ENCODE data around the gene CHGA.

The CHGA gene

DNA sequence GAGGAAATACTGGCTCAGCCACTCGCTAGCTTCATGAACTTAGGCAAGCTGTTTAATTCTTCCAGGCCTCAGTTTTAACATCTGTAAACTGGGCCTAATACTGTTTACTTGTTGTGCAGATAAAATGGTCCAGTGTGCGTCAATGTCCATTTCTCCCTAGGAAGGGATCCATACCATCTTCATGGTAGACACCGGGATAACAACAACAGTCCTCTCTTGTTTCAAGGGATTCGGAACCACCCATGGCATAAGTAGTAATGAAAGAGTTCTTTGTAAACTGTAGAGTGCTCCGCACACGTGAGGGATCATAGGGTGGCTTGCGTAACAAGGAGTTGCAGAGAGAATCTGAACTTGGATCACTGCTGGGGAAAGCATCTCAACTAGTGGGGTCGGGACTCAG lies 17.3 kb upstream of the CHGA start:
- no peak for DNase-seq

DNA sequence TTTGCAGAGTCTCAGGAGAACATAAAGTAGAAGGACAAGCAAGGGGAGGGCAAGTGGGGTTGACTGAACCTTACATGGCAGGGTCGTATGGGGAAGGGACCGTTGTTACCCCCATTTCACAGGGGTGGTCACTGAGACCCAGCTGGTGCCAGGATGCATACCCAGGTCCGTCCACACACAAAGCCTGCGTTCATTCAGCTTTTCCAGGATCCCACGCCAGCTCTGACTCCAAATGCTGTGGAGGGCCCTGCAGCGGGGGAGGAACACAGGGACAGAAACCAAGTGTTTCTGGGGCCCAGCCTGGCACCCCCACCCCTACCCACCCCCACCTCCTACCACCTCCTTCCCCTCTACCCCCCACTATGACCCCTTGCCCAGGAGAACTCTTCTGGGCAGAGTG lies 16.5 kb upstream of the CHGA start:
- DNase-seq, result no peak

DNA sequence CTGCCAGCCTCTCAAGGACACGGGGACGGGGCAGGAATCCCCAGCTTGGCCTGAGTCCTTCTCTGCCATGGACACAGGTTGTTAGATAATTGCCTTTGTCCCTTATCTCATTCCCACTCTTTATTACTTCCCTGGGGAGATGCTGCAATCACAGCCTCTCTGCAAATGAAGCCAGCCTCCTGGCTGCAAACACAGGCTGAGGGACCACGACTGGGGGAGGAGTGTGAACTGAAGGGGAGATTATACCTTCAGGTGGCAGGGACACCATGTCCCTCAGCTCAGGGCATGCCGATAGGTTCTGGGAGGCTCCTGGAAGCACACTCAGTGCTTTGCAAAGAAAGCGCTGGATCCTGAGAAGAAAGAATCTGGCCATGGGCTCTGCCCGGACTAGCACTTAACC lies 16.1 kb upstream of the CHGA start:
- no peak for DNase-seq

DNA sequence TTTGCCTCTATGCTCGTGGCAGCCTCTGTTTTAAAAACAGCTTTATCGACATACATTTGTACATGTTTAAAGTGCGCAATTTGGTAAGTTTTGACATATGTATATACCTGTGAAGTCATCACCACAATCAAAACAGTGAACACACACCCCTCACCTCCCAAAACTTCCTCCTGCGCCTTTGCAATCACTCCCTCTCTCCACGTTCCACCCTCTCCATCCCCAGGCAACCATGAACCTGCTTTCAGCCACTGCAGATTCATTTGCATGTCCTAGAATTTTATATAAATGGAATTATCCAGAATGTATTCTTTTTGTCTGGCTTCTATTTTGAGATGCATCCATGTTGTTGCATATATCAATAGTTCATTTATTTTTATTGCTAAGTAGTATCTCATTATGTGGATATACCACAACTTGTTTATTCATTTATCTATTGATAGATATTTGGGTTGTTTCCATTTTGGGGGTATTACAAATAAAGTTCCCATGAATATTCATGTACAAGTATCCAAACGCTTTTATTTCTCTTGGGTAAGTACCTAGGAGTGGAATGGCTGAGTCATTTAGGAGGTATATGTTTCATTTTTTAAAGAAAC lies 15.5 kb upstream of the CHGA start:
- no peak for DNase-seq

DNA sequence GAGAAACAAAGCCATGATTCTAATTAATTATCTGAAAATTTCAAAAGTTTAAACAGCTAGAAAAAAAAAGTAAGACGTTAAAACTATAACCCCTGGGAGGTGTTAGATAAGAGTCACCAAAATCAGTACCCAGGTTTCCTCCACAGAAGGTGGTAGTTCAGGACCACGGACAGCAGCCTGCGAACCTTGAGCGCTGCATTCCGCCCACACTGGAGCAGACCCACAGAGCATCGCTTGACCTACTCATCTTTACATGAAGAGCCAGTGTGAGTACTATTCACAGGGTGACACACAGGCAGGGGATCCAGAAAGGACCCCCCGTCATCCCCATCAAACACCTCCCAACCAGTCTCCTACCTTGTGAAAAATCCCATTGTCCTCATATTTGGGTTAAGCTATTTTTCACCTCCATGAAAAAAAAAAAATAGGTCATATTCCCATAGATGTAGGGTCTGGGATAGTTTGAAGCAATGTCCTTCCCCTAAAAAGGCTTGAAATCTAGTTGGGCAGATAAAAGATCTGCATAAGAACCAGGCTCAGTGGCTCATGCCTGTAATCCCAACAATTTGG lies 8.8 kb upstream of the CHGA start:
- DNase-seq, result no peak

DNA sequence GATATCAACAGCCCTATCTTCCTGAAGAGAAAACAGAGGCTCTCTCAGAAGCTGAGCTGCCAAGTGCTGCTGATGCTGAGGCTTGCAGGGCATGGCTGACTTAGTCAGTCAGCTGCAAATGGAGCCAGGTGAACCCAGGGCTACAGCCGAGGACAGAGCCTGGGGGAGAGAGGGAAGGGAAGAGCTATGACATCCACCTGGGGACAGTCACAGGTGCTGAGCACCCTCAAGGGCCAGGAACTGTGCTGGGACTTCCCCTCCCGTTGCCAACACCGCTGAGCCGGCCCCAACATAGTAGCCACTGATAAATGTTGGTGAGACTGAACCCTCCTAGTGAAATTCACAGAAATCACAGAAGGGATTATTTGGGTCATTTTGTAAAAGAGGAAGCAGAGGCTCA lies 6.7 kb upstream of the CHGA start:
- no peak for DNase-seq

DNA sequence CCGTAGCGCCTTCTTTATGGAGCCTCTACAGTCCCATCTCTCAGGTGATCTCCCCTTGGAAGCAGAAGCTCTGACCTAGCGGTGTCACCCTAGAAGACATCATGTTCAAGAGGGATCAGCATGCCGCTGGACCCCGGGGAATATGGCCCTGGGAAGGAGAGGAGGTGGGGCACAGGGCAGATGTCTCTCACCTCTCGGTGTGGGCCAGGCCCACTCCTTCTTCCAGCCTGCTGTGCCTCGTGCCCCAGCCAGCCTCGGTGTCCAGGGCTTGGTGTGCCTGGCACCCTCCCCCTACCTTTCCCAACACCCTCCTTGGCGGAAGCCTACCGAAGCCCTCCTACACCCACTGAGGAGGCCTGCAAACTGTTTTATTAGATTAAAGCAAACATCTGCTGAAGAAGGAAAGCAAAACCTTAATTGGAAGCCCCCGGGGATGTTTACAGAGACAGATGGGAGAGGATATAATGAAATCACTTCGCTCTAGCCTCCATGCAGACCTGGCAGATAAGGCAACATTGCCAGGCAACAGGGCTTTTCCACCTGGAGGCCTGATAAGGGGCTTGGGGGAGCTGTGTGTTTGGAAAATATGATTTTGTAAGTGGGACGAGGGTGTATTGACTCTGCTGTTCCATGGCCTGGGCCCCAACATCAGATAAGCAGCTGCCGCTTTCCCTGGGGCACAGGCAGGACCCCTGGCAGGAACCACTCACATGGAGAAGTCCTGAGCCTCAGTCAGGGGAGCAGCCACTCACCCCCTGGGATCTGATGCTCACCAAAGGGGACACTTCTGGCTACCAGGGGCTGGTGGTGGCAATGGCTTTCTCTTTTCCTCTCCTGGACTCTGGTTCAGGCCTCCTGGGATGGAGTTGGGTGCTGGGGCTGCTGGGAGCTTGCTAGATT lies 5.7 kb upstream of the CHGA start:
- DNase-seq, result no peak

DNA sequence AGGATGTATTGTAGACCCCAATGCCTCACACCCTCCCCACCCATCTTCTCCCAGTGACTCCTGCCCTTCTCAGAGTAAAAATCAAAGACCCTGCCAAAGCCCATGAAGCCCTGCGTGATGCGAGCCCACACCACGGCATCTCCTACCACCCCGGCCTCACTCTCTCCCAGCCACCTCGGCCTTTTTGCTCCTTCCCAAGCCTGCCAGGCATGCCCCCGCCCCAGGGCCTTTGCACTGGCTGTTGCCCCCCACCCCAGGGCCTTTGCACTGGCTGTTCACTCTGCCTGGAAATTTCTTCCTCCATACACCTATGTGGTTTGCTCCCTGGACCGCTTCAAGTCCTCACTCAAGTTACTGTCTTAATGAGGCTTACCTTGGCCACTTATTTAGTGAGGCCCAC lies 5.0 kb upstream of the CHGA start:
- no peak for DNase-seq

DNA sequence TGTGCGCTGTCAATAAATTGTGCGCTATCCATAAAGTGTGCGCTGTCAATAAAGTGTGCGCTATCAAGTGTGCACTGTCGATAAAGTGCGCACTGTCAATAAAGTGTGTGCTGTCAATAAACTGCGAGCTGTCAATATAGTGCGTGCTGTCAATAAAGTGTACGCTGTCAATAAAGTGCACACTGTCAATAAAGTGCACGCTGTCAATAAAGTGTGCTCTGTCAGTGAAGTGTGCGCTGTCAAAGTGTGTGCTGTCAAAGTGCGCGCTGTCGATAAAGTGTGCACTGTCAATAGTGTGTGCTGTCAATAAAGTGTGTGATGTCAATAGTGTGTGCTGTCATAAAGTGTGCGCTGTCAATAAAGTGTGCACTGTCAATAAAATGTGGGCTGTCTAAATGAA lies 2.9 kb upstream of the CHGA start:
- DNase-seq, result no peak

DNA sequence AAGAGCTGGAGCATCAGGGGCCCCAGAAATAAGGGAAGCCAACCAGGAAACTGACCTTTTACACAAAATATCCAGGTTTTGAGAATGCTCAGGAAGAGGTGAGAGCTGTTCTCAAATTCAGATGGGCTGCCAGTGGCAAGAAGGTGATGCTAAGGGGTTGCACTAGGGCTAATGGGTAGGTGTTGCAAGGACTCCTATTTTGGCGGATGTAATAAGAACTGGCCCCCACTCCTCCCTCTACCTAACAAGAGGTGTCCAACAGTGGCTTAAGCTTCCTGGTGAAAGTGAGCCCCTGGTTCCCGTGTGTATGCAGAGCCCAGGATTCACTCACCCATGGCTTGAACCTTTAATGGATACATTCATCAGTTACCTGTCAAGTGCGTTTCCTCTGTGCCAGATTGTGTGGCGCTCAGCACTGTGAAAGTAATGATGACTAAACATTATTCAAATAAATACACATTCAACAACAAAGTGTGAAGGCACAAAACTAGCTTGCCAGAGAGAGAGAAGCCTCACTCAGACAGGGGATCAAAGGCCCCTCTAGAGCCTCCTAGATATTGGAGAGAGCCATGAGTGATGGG lies 705 bp upstream of the CHGA start:
- DNase-seq, result no peak

DNA sequence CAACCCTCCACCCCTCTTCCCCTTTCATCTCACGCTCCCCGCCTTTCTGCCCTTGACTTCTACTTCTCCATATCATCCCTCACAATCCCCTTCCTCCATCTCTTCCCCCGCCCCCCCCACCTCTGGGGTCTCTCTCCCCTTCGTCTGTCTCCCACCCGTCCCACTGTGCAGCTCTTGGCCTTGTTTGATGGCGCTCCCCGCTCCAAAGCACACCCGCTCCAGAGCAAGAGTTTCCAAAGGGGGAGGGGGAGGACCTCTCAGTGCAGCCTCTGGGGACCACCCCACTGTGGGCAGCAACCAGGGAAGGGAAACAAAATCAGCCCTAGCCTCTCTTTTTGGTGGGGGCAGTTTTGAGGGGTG lies 774 bp downstream of the CHGA start:
- no peak for DNase-seq

DNA sequence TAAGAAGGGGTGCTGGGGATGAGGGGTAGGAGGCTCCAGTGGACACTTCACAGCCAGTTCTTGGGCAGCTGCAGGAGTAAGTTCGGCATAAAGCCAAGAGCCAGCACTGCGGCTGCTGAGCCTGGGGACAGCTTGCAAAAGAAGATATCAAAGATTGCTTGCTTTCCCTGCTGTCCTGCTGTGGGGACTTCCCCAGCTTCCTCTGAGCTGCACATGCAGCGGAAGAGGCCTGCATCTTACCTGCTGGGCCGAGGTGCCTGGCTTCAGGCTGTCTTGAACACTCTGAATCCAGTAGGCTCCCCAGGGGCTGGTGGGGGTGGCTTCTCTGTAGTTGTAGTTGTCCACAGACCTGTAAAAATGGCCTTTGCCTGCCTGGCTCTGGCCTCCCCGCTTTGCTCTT lies 1.3 kb downstream of the CHGA start:
- no peak for DNase-seq

DNA sequence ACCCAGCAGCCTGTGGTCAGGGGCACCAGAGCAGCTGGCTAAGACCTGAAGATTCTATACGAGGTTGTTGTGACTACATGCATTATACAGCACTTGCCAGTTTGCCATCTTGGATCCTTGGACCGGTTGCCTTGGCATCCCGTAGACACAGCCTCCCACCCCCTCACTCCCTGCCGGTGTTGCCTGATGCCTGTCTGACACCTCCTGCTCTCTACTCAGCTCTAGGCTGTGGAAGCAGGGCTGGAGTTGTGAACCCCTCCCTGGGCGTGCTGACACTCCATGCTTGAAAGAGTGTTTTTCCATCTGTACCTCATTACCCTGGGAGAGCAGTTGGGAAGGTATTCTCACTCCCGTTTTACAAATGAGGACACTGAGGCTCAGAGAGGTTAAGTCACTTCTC lies 2.5 kb downstream of the CHGA start:
- DNase-seq, result no peak

DNA sequence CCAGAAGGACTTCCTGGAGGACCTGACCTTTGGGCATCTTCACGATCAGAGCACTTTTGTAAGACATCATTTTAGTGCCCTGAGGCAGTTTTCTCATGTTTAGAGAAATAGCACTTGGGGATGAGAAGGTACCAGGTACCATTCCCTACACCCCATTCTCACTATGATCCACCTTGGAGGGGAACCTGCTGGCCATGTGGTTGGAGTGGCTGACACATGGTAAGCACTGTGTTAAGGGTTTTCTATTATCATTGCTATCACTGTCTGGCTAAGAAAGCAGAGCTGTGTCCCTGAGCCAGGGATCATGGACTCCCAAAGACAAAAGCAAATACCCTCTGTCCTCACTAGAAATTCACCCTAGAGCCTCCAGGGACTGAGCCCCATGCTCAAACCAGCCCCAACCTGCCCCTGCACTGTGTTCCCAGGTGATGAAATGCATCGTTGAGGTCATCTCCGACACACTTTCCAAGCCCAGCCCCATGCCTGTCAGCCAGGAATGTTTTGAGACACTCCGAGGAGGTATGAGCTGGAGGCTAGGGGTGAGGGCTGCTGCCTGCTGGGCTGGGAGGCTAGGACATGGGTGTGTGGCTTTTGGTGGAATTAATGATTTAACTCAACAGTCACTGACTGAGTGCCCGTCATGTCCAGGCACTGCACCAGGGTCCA lies 3.4 kb downstream of the CHGA start:
- no peak for DNase-seq

DNA sequence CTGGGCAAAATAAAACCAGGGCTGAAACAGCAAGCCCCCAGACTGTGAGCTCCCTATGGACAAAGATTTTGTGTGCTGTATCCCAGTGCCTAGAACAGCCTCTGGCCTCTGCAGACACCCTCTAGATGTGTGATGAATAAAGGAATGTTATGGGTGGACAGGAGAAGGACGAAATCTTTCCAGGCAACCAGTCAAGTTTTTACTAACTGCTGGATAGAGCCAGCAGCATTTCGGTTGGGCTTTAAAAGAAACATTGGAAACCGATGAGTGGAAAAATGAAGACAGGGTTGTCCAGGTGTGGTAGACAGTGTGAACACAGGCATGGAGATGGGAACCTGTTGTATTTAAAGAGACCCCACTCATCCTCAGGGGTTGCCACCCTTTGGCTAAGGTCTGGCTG lies 4.0 kb downstream of the CHGA start:
- no peak for DNase-seq

DNA sequence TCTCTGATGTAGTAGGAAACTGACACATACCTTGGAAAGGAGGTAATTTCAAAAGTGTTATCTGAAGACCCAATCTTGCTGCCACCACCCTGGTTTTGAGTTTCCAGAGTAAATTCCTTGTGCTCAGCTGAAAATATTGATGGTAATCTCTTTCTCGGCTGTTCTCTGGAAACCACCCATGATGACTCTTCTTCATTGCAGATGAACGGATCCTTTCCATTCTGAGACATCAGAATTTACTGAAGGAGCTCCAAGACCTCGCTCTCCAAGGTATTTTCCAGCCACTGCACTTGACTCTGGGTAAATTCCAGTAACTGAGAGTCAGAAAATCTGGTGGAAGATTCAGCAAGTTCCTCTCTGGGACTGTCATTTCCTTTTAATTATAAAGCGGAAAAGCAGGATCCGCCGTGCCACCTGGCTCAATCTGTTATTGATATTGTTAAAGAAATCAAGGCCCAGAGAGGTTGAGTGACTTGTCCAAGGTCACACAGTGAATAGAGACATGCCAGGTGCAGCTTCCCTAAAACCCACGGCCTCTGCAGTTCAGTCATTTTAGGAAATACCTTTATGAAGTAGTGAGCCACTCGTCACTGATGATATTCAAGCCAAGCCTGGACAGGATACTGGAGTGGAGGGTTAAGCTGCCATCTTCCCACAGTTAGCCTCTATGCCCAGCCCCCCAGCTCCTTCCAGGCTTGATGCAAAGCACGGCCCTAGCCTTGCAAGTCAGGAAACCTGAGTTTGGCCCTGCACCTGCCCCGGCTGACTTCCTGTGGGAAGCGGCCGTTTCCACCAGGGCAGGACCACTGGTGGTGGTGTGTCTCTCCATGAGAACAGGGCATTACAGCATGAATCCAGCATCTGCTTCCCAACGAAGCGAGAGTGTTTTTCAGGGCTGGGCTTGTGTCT lies 4.7 kb downstream of the CHGA start:
- DNase-seq, result no peak

DNA sequence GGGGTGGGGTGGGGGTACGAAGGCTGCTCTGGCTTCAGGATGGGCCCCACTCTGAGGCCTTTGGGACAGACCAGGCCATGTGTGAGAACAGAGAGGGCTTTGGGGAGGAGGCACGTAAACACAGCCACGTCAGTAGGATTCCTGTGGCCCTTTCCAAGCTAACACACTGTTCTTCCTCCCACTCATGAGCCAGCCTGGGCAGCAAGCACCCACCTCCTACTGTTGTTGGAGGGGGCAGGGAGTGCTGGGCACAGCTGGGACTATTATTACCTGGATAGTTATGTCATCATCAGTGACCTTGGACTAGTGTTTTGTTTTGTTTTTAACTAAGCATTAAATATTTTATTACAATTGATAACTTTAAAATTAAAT lies 5.3 kb downstream of the CHGA start:
- DNase-seq, result no peak

DNA sequence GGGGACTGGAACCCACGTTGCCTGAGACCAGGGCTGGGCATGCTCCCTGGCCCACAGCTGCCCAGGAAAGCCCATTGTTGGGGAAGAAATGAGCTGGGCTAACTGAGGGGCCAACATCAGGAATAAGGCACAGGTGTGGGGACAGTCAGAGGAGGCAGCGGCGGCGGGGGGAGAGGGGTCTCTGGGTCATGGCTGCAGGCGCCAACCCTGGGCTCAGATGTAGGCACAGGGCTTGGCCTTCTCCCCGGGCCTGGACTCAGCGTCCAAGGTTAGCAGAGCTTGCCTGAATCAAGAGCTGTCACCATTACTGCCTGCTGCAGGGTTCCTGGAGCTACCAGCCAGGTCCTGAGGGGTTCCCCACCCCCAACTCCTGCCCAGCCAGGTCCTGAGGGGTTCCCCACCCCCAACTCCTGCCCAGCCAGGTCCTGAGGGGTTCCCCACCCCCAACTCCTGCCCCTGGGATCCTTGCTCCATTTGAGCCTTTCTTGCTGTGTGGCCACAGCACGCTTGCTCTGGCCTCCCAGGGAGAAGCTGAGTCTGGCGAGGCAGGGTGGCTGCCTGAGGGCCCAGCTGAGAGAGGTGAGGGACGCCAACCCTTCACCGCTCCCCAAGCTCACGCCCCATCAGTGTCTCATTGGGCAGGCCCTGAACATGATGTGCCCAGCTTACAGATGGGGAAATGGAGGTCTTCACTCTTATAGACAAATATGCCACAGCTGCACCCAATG lies 6.2 kb downstream of the CHGA start:
- no peak for DNase-seq

DNA sequence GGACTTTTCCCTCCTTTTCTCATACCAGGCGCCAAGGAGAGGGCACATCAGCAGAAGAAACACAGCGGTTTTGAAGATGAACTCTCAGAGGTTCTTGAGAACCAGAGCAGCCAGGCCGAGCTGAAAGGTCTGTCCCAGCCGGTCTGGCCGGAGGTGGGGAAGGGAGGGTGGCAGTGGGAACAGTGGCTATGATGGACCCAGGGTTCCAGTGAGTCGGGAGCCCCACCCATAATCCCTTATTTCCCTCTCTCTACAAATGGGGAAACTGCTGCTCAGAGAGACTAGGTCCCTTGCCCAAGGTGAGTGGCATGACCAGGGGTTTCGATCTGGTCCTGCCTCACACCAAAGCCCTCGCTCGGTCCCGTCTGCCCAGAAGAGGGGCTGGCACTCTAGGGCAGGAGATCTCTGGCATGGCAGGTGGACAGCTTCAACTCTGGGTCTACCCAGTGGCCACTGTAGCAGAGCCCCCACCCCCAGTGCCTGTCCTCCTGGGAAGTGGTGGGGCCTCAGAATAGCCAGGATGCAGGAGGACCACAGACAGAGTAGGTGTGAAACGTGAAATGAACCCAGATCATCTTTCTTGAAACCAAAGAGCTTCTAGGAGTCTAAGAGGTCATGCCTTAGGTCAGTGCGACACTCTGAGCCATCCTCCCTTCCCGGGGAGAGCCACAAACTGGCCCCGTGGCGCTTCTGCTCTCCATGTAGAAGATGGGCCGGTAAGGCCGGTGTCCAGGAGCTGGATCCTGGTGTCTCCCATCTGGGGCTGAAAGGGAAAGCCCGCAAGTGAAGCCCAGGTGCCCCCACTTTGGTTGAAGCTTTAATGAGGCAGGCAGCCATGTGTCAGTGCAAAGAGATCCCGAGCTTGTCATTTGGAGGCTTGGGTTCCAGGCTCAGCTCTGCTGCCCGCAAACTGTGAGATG lies 7.0 kb downstream of the CHGA start:
- DNase-seq, result no peak

DNA sequence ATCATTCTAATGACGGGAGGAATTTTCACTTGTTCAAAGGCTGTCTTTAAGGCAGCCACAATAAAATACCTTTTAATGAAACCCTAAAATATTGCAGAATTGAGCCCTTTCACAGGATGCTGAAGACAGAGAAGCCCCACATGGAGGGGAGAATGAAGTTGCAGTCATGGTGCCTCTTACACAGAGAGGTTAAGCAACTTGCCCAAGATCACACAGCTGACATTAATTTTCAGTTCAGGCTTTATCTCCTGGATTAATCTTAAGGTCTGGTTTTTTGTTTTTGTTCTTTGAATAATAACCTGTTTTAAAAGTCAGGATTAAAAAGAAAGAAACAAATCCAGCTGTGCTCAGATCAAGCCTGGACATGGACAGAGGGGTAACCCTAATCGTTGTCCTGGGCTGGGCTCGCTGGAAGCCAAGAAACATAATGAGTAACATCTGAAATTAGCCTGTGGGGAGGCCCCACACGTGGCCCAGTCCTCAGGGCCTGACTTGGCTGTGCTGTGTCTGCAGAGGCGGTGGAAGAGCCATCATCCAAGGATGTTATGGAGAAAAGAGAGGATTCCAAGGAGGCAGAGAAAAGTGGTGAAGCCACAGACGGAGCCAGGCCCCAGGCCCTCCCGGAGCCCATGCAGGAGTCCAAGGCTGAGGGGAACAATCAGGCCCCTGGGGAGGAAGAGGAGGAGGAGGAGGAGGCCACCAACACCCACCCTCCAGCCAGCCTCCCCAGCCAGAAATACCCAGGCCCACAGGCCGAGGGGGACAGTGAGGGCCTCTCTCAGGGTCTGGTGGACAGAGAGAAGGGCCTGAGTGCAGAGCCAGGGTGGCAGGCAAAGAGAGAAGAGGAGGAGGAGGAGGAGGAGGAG lies 8.0 kb downstream of the CHGA start:
- DNase-seq, result no peak

Measured in kidney glomerular epithelial cell (primary cell).